K562 (cell line): ENCODE results near the gene ANAPC16. TPM values are rescaled to one million over a fixed set of nuclear protein-coding genes. Genes with fewer than 3 reads are reported as not detected.

ENCODE experiments used
- BCL6 ChIP-seq: fragments of 250-450 bp; sonication (Bioruptor Pico); IDR thresholded peaks from 2 replicates; pipeline ENCODE4 v1.4.0; 2020
- CREB1 ChIP-seq, 2 experiments: sonication (generic) in 1 of 2; formaldehyde crosslinking in 1 of 2; IDR thresholded peaks; 2 replicates each; pipeline versions ENCODE4 v1.6.1 to v1.8.0; 2012 to 2022; ENCODE audit warnings: inconsistent platforms in 1 of 2, mild to moderate bottlenecking in 1 of 2, missing genetic modification reagents in 1 of 2, moderate library complexity in 1 of 2
- GABPB1 ChIP-seq: sonication (generic); formaldehyde crosslinking; IDR thresholded peaks from 2 replicates; pipeline ENCODE4 v1.8.0; 2022; ENCODE audit warnings: mild to moderate bottlenecking, missing genetic modification reagents
- GTF2A2 ChIP-seq: IDR thresholded peaks from 2 replicates; pipeline ENCODE4 v1.6.1; 2016; ENCODE audit warnings: mild to moderate bottlenecking, missing genetic modification characterization, missing compliant biosample characterization
- HDAC2 ChIP-seq: fragments of 450-650 bp; IDR thresholded peaks from 2 replicates; pipeline ENCODE4 v1.6.1; 2016; ENCODE audit warnings: mild to moderate bottlenecking
- HMG20B ChIP-seq: fragments of 250-450 bp; sonication (Bioruptor Pico); IDR thresholded peaks from 2 replicates; pipeline ENCODE4 v1.5.0; 2021; ENCODE audit warnings: mild to moderate bottlenecking
- ILK ChIP-seq: fragments of 450-650 bp; IDR thresholded peaks from 2 replicates; pipeline ENCODE4 v1.6.1; 2016; ENCODE audit warnings: missing genetic modification characterization, low read depth, mild to moderate bottlenecking, missing compliant biosample characterization, moderate library complexity, borderline replicate concordance
- KLF1 ChIP-seq: fragments of 450-650 bp; IDR thresholded peaks from 2 replicates; pipeline ENCODE4 v1.6.1; 2016; ENCODE audit warnings: missing genetic modification characterization, missing compliant biosample characterization
- LEF1 ChIP-seq: fragments of 450-650 bp; IDR thresholded peaks from 2 replicates; pipeline ENCODE4 v1.6.1; 2016; ENCODE audit warnings: mild to moderate bottlenecking
- NFIC ChIP-seq: fragments of 450-650 bp; IDR thresholded peaks from 2 replicates; pipeline ENCODE4 v1.6.1; 2017; ENCODE audit warnings: mild to moderate bottlenecking, inconsistent platforms
- NR3C1 ChIP-seq: sonication (generic); formaldehyde crosslinking; IDR thresholded peaks from 2 replicates; pipeline ENCODE4 v1.8.1; 2022; ENCODE audit warnings: missing genetic modification reagents
- POLR2A ChIP-seq: fragments of 450-650 bp; conservative IDR thresholded peaks from 2 replicates; pipeline ENCODE4 v1.6.1; 2016
- TCF7L2 ChIP-seq: fragments of 150-350 bp; IDR thresholded peaks from 2 replicates; pipeline ENCODE4 v1.6.1; 2016; ENCODE audit warnings: low read depth, mild to moderate bottlenecking, low read length, moderate library complexity
- TEAD2 ChIP-seq: fragments of 450-650 bp; IDR thresholded peaks from 2 replicates; pipeline ENCODE4 v1.6.1; 2016; ENCODE audit warnings: missing genetic modification characterization, control low read depth, missing compliant biosample characterization
- U2AF2 ChIP-seq: fragments of 200-400 bp; formaldehyde crosslinking; optimal IDR thresholded peaks from 2 replicates; pipeline ENCODE3; 2017; ENCODE audit warnings: low read depth, mild to moderate bottlenecking, low read length
- ZNF282 ChIP-seq: sonication (generic); formaldehyde crosslinking; IDR thresholded peaks from 2 replicates; pipeline ENCODE4 v1.8.1; 2023; ENCODE audit warnings: missing genetic modification reagents
- ZNF764 ChIP-seq: fragments of 250-450 bp; sonication (Bioruptor Pico); IDR thresholded peaks from 2 replicates; pipeline ENCODE4 v1.4.0; 2020; ENCODE audit warnings: low read depth, mild to moderate bottlenecking, moderate library complexity
- polyA plus RNA-seq, 8 experiments: library from polyadenylated mRNA; depleted of rRNA in 4 of 8; stranded (reverse) in 5 of 8; unstranded in 3 of 8; fragments of >200 nt; fragmentation: Nextera tagmentation in 2 of 8; fragmentation: Illumina TruSeq in 1 of 8; extraction: Ambion mirVana in 2 of 8; extraction: Trizol in 1 of 8; gene quantifications; 2 replicates each; pipeline versions ENCODE4 v1.2.1 to v1.2.3, GENCODE V29; 2011 to 2014; ENCODE audit warnings: inconsistent platforms in 1 of 8, missing spikeins in 1 of 8
- total RNA-seq, 7 experiments: library from RNA; depleted of rRNA in 6 of 7; stranded (reverse); fragments of >200 nt in 6 of 7; fragmentation: Illumina TruSeq in 2 of 7; extraction: Trizol in 2 of 7; gene quantifications; 2 replicates each; pipeline versions ENCODE4 v1.2.1 to v1.2.3, GENCODE V29; 2011 to 2021; ENCODE audit warnings: low replicate concordance in 1 of 7
- TF ChIP-seq, protein P1 (sequence below): fragments of 200-800 bp; sonication (Bioruptor generic); IDR thresholded peaks from 2 replicates; pipeline ENCODE4 v1.6.1; 2017; ENCODE audit warnings: missing genetic modification characterization, missing compliant biosample characterization
- TF ChIP-seq, protein P2 (sequence below): fragments of 450-650 bp; formaldehyde crosslinking; conservative IDR thresholded peaks from 2 replicates; pipeline ENCODE4 v1.4.0; 2022; ENCODE audit warnings: mild to moderate bottlenecking, missing genetic modification characterization
- TF ChIP-seq, protein P3 (sequence below): fragments of 250-450 bp; sonication (Bioruptor Pico); IDR thresholded peaks from 2 replicates; pipeline ENCODE4 v1.4.0; 2020

The ANAPC16 gene
- total and polyA plus RNA-seq, 9 of the 15 experiments (the other 6 are each of a cell fraction or from before 2014, with no cell fraction given), result 42.6 to 208 (median 108) TPM

DNA sequence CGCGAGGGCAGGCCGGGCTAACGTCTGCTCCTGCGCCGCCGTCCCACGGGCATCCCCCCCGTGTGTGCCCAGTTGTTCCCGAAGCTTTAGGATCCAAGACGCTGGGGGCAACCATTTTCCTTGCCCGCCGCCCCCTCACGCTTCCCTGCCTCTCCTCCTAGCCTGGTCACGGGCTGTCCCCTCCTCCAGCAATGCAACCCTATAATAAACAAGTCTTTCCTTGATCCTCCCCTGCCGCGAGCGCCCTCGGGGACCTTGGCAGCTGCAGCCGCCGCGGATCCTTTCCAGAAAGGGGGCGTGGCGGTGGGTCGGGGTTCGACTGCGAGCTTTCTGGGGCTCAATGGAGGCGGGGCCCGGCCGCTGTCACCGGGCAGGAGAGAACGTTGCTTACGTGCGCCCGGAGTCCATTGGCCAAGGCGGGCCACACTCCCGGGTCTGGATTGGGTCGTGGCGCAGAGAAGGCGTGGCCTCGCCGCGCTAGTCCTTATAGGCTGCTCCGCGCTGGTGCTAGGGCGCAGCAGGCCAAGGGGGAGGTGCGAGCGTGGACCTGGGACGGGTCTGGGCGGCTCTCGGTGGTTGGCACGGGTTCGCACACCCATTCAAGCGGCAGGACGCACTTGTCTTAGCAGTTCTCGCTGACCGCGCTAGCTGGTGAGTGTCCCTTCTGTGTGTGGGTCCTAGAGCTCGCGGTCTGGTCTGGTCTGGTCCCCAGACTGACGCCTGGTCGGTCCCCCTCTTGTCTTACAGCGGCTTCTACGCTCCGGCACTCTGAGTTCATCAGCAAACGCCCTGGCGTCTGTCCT, 57.8 kb downstream of the ANAPC16 start, which contains the start of gene DDIT4 (continued):
- TF ChIP-seq HDAC2, result no peak; the same call in 1 of the 2 replicates
- no peak for TF ChIP-seq U2AF2
- TF ChIP-seq CREB1 (IDR thresholded peaks at IDR 0.05), result peak; percentile 73
- TF ChIP-seq CREB1 (CRISPR knock-in tag; IDR thresholded peaks at IDR 0.05), result peak; percentile 84; the same call in 1 of the 2 replicates
- TF ChIP-seq ZNF764, result peak; percentile 82
- TF ChIP-seq ZNF282, result no peak
- TF ChIP-seq TEAD2, result no peak
- TF ChIP-seq, protein P1, sequence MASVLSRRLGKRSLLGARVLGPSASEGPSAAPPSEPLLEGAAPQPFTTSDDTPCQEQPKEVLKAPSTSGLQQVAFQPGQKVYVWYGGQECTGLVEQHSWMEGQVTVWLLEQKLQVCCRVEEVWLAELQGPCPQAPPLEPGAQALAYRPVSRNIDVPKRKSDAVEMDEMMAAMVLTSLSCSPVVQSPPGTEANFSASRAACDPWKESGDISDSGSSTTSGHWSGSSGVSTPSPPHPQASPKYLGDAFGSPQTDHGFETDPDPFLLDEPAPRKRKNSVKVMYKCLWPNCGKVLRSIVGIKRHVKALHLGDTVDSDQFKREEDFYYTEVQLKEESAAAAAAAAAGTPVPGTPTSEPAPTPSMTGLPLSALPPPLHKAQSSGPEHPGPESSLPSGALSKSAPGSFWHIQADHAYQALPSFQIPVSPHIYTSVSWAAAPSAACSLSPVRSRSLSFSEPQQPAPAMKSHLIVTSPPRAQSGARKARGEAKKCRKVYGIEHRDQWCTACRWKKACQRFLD (CRISPR knock-in tag), result no peak
- TF ChIP-seq, protein P2, sequence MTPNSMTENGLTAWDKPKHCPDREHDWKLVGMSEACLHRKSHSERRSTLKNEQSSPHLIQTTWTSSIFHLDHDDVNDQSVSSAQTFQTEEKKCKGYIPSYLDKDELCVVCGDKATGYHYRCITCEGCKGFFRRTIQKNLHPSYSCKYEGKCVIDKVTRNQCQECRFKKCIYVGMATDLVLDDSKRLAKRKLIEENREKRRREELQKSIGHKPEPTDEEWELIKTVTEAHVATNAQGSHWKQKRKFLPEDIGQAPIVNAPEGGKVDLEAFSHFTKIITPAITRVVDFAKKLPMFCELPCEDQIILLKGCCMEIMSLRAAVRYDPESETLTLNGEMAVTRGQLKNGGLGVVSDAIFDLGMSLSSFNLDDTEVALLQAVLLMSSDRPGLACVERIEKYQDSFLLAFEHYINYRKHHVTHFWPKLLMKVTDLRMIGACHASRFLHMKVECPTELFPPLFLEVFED (CRISPR knock-in tag), result peak; percentile 98
- TF ChIP-seq TCF7L2, result no peak
- no peak; the same call in 1 of the 2 replicates for TF ChIP-seq HMG20B
- no peak for TF ChIP-seq LEF1
- TF ChIP-seq, protein P3, sequence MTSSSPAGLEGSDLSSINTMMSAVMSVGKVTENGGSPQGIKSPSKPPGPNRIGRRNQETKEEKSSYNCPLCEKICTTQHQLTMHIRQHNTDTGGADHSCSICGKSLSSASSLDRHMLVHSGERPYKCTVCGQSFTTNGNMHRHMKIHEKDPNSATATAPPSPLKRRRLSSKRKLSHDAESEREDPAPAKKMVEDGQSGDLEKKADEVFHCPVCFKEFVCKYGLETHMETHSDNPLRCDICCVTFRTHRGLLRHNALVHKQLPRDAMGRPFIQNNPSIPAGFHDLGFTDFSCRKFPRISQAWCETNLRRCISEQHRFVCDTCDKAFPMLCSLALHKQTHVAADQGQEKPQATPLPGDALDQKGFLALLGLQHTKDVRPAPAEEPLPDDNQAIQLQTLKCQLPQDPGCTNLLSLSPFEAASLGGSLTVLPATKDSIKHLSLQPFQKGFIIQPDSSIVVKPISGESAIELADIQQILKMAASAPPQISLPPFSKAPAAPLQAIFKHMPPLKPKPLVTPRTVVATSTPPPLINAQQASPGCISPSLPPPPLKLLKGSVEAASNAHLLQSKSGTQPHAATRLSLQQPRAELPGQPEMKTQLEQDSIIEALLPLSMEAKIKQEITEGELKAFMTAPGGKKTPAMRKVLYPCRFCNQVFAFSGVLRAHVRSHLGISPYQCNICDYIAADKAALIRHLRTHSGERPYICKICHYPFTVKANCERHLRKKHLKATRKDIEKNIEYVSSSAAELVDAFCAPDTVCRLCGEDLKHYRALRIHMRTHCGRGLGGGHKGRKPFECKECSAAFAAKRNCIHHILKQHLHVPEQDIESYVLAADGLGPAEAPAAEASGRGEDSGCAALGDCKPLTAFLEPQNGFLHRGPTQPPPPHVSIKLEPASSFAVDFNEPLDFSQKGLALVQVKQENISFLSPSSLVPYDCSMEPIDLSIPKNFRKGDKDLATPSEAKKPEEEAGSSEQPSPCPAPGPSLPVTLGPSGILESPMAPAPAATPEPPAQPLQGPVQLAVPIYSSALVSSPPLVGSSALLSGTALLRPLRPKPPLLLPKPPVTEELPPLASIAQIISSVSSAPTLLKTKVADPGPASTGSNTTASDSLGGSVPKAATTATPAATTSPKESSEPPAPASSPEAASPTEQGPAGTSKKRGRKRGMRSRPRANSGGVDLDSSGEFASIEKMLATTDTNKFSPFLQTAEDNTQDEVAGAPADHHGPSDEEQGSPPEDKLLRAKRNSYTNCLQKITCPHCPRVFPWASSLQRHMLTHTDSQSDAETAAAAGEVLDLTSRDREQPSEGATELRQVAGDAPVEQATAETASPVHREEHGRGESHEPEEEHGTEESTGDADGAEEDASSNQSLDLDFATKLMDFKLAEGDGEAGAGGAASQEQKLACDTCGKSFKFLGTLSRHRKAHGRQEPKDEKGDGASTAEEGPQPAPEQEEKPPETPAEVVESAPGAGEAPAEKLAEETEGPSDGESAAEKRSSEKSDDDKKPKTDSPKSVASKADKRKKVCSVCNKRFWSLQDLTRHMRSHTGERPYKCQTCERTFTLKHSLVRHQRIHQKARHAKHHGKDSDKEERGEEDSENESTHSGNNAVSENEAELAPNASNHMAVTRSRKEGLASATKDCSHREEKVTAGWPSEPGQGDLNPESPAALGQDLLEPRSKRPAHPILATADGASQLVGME (CRISPR knock-in tag), result peak; percentile 93
- TF ChIP-seq KLF1 (tag), result no peak
- TF ChIP-seq ILK, result no peak
- TF ChIP-seq GTF2A2 (tag), result peak; percentile 20; the same call in 1 of the 2 replicates
- TF ChIP-seq BCL6 (CRISPR knock-in tag), result no peak
- TF ChIP-seq NFIC, result no peak
- TF ChIP-seq POLR2A, result peak; percentile 99
- TF ChIP-seq GABPB1 (CRISPR knock-in tag), result peak; percentile 54; the same call in 1 of the 2 replicates
- TF ChIP-seq NR3C1 (CRISPR knock-in tag), result no peak
